ENCODE results near the gene BUB1B. TPM values are rescaled to one million over a fixed set of nuclear protein-coding genes. Genes with fewer than 3 reads are reported as not detected.

The BUB1B gene
- polyA plus RNA-seq, 1 donor from 2014 or later: 50.0 TPM

- Histone ChIP-seq H4K20me1 (ENCODE audit: insufficient read depth) (no peaks in the 10 kb centered on the region), H3K9me2 (ENCODE audit: insufficient read depth, low read length) (no peaks in the 10 kb centered on the region), H3K27ac (ENCODE audit: low read length) (no peak overlapping the region), H3K4me3 (ENCODE audit: low read length) (no peak overlapping the region), H3F3A (ENCODE audit: insufficient read depth, low read length, poor library complexity, severe bottlenecking) (no peaks in the 10 kb centered on the region), H3K4me2 (ENCODE audit: low read length) (no peak overlapping the region), H3K9me3 (ENCODE audit: low read length) (no peaks in the 10 kb centered on the region), H2AFZ (ENCODE audit: low read depth, low read length) (no peak overlapping the region), H3K79me2 (replicated peaks; ENCODE audit: insufficient read depth, low read length) (no peaks in the 10 kb centered on the region), H3K27me3 (ENCODE audit: insufficient read depth, low read depth, low read length) (no peaks in the 10 kb centered on the region), H3K36me3 (ENCODE audit: insufficient read depth, low read length) (no peaks in the 10 kb centered on the region), H3K9ac (ENCODE audit: low read length) (no peak overlapping the region)
- TF ChIP-seq EZH2 (IDR thresholded peaks at IDR 0.05; ENCODE audit: borderline replicate concordance, insufficient read depth, low read length, poor library complexity, severe bottlenecking): no peak
- no peak for TF ChIP-seq TAF1 (IDR thresholded peaks at IDR 0.05; ENCODE audit: low read depth)
- no peak for TF ChIP-seq MXI1 (conservative IDR thresholded peaks at IDR 0.05; ENCODE audit: poor library complexity, severe bottlenecking)
- no peak for TF ChIP-seq RAD21 (conservative IDR thresholded peaks at IDR 0.05)
- no peak for TF ChIP-seq EP300 (conservative IDR thresholded peaks at IDR 0.05; ENCODE audit: poor library complexity, severe bottlenecking)
- TF ChIP-seq SMC3 (conservative IDR thresholded peaks at IDR 0.05; ENCODE audit: poor library complexity): no peak
- TF ChIP-seq POLR2AphosphoS5 (IDR thresholded peaks at IDR 0.05): no peak
- no peak for TF ChIP-seq REST (IDR thresholded peaks at IDR 0.05; ENCODE audit: borderline replicate concordance)
- TF ChIP-seq CTCF (IDR thresholded peaks at IDR 0.05; ENCODE audit: poor library complexity, severe bottlenecking): no peak
Measured at GRCh38 chr15:40242213-40242599, 81.3 kb downstream of the BUB1B start.

- no peaks in the 10 kb centered on the region for H3K36me3 ChIP-seq (ENCODE audit: insufficient read depth, low read length)
- no peaks in the 10 kb centered on the region for H3K79me2 ChIP-seq (replicated peaks; ENCODE audit: insufficient read depth, low read length)
- H3K9me2 ChIP-seq (ENCODE audit: insufficient read depth, low read length): no peaks in the 10 kb centered on the region
- H3K4me3 ChIP-seq (ENCODE audit: low read length): no peak overlapping the region
- H4K20me1 ChIP-seq (ENCODE audit: insufficient read depth): no peaks in the 10 kb centered on the region
- no peaks in the 10 kb centered on the region for H3K9me3 ChIP-seq (ENCODE audit: low read length)
- TF ChIP-seq MXI1 (conservative IDR thresholded peaks at IDR 0.05; ENCODE audit: poor library complexity, severe bottlenecking): no peak
- TF ChIP-seq EP300 (conservative IDR thresholded peaks at IDR 0.05; ENCODE audit: poor library complexity, severe bottlenecking): no peak
- no peak for TF ChIP-seq SMC3 (conservative IDR thresholded peaks at IDR 0.05; ENCODE audit: poor library complexity)
- TF ChIP-seq TAF1 (IDR thresholded peaks at IDR 0.05; ENCODE audit: low read depth): no peak
- TF ChIP-seq CTCF (IDR thresholded peaks at IDR 0.05; ENCODE audit: poor library complexity, severe bottlenecking): no peak
- TF ChIP-seq EZH2 (IDR thresholded peaks at IDR 0.05; ENCODE audit: borderline replicate concordance, insufficient read depth, low read length, poor library complexity, severe bottlenecking): no peak
- TF ChIP-seq RAD21 (conservative IDR thresholded peaks at IDR 0.05): no peak
- TF ChIP-seq POLR2AphosphoS5 (IDR thresholded peaks at IDR 0.05): no peak
- no peak overlapping the region for H3K9ac ChIP-seq (ENCODE audit: low read length)
- no peaks in the 10 kb centered on the region for H3K27me3 ChIP-seq (ENCODE audit: insufficient read depth, low read depth, low read length)
- H3F3A ChIP-seq (ENCODE audit: insufficient read depth, low read length, poor library complexity, severe bottlenecking): no peaks in the 10 kb centered on the region
- H2AFZ ChIP-seq (ENCODE audit: low read depth, low read length): no peak overlapping the region
- no peak overlapping the region for H3K4me2 ChIP-seq (ENCODE audit: low read length)
- H3K27ac ChIP-seq (ENCODE audit: low read length): no peak overlapping the region
Measured at GRCh38 chr15:40242601-40243000, 81.7 kb downstream of the BUB1B start.
